ENCODE results near the gene STK32B. TPM values are rescaled to one million over a fixed set of nuclear protein-coding genes. Genes with fewer than 3 reads are reported as not detected.

Gene STK32B
- total and polyA plus RNA-seq, 12 donors: 0.12 to 0.68 (median 0.34) TPM

GRCh38 chr4:5018603-5019002 is 32.7 kb upstream of the STK32B start:
- Histone ChIP-seq H3K9me3 (peaks cover 0 to 11% (median 0%) of the 10 kb centered on the region in 11 donors), H3K27ac (no peak overlapping the region), H3K36me3 (no peaks in the 10 kb centered on the region), H3K27me3 (peaks cover 0 to 65% (median 42%) of the 10 kb centered on the region in 7 donors), H3K4me3 (no peak overlapping the region), H3K4me1 (peaks cover 0 to 12% (median 5%) of the 10 kb centered on the region in 9 donors)
- DNase-seq (no peak), ATAC-seq (no peak)
- TF ChIP-seq, protein P1, sequence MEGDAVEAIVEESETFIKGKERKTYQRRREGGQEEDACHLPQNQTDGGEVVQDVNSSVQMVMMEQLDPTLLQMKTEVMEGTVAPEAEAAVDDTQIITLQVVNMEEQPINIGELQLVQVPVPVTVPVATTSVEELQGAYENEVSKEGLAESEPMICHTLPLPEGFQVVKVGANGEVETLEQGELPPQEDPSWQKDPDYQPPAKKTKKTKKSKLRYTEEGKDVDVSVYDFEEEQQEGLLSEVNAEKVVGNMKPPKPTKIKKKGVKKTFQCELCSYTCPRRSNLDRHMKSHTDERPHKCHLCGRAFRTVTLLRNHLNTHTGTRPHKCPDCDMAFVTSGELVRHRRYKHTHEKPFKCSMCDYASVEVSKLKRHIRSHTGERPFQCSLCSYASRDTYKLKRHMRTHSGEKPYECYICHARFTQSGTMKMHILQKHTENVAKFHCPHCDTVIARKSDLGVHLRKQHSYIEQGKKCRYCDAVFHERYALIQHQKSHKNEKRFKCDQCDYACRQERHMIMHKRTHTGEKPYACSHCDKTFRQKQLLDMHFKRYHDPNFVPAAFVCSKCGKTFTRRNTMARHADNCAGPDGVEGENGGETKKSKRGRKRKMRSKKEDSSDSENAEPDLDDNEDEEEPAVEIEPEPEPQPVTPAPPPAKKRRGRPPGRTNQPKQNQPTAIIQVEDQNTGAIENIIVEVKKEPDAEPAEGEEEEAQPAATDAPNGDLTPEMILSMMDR (IDR thresholded peaks at IDR 0.05): no peak
- 39 to 45% methylated on average over 6 of the region's 6 CpGs for WGBS, 2 donors
- intact Hi-C loops (cut with DNase I): no loop called here

GRCh38 chr4:5019274-5019673 is 32.0 kb upstream of the STK32B start, which contains the start of gene CYTL1:
Gene CYTL1 (minus strand): TSS chr4:5019458. CDS start chr4:5019445, 13 bp downstream.
- Histone ChIP-seq H3K36me3 (no peaks in the 10 kb centered on the region), H3K27ac (no peak within 1 kb of the TSS), H3K9me3 (peaks cover 0 to 13% (median 0%) of the 10 kb centered on the region in 11 donors), H3K4me1 (peaks cover 0 to 13% (median 5%) of the 10 kb centered on the region in 9 donors), H3K27me3 (peaks cover 0 to 59% (median 42%) of the 10 kb centered on the region in 7 donors), H3K4me3 (peak within 1 kb of the TSS in 4 of 10 donors; percentile 5 to 38 (median 32))
- intact Hi-C loops (cut with DNase I): no loop called here
- ATAC-seq: peak in 4 of 8 donors; percentile 13 to 49 (median 24)
- DNase-seq: no peak
- TF ChIP-seq, protein P1 (IDR thresholded peaks at IDR 0.05): no peak
- 5 to 7% methylated on average over 28 of the region's 28 CpGs for WGBS, 2 donors

GRCh38 chr4:5019796-5020195 is 31.5 kb upstream of the STK32B start:
- H3K36me3 ChIP-seq: no peaks in the 10 kb centered on the region
- H3K9me3 ChIP-seq: peaks cover 0 to 13% (median 0%) of the 10 kb centered on the region in 11 donors
- intact Hi-C loops (cut with DNase I): no loop called here
- peak in 1 of 8 donors; percentile 17 for ATAC-seq
- TF ChIP-seq, protein P1 (IDR thresholded peaks at IDR 0.05): no peak
- DNase-seq: no peak
- no peak overlapping the region for H3K4me3 ChIP-seq
- WGBS, 2 donors: 63 to 85% methylated on average over 12 of the region's 12 CpGs
- peaks cover 0 to 57% (median 42%) of the 10 kb centered on the region in 7 donors for H3K27me3 ChIP-seq
- H3K4me1 ChIP-seq: peaks cover 0 to 16% (median 5%) of the 10 kb centered on the region in 9 donors
- H3K27ac ChIP-seq: no peak overlapping the region

DNA sequence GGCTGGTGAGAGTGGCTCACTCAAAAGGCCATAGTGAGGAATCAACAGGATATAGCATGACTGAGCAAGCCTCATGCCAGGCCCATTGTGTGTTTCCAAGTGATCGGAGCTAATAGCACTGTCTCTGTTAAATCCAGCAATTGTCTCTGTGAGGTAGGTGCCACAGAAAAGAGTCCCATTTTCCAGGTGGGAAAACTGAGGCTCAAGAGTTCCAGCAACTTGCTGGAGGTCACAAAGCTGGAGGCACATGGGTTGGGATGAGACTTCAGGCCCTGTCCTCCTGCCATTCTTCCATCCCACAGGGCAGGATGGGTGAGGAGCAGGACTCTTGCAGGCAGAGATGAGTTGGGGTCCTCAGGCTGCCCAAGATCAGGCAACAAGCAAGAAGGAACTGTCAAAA is 30.9 kb upstream of the STK32B start:
- DNase-seq (no peak), ATAC-seq (no peak)
- Histone ChIP-seq H3K4me3 (no peak overlapping the region), H3K4me1 (peaks cover 0 to 16% (median 5%) of the 10 kb centered on the region in 9 donors), H3K9me3 (peaks cover 0 to 13% (median 0%) of the 10 kb centered on the region in 11 donors), H3K27ac (no peak overlapping the region), H3K27me3 (peaks cover 0 to 55% (median 42%) of the 10 kb centered on the region in 7 donors), H3K36me3 (no peaks in the 10 kb centered on the region)
- intact Hi-C loops (cut with DNase I): no loop called here
- TF ChIP-seq, protein P1 (IDR thresholded peaks at IDR 0.05): no peak
- WGBS, 2 donors: 81 to 83% methylated on average over 1 of the region's 1 CpG

All from heart right ventricle (tissue), 16 donors.